Activated CD4-positive, alpha-beta T cell treated with anti-CD3 and anti-CD28 coated beads, Interleukin-10, Interleukin-2, amounts not matched to agents 100 ng/mL and 50 ng/mL, durations not matched to agents 16 hours and 8 hours (primary cell): ENCODE measurements around the gene KIF16B.

Source experiments
- DNase-seq: peaks from one replicate; pipeline ENCODE4 v3.0.0-alpha.2; 2020

The KIF16B gene

DNA sequence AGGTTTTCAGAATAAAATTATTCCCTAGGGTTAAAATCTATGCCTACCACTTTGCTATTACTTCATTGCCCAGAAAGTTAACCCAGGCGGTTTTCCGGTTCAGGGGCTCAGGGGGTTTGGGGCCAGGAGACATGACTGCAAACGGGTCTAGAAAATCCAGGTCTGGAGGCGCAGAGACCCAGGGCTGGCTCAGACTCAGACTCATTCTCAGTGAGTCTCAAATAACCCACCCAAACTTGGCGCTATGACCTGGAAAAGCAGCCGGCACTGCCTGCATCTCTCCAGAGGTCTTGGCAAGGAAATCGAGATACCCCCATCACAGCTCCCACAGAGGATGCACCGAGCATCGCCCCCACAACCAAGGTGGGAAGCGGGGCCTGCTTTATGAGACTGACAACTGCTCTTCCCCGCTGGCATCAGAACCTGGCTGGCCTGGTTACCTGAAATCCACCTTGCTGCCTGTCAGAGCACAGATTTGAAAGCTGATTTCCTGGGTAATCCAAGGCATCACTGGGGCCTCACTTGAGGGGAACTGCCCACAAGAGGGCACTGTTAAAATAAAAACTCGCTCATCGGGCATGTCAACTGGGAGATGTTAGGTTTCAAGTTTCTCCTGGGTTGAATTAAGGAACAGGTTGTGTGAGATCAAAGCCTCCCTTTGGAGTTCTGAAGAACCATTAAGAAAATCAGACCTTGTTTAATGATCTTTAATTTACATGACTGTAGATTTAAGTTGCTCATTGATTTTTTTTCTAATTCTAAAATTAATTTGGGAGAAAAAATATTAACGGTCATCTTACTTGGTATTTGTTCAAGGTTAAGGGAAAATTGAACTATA, 55.1 kb downstream of the KIF16B start:
- DNase-seq: peak; percentile 37

DNA sequence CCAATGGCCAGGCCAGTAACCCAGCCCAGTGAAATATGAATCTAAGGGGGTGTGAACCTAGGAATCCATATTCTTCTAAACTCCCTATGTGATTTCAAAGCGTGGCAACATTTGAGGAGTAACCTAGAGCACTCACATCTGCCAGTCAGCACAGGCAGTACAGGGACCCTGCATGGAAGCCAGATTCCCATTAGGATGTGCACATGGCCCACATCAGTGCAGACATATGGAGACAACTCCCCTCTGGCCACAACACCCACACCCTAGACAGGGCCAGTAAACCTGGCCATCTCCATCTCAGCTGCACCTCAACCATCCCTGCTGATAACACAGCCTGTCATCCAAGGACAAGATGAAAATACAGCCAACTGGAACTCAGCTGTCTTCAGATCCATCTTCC, 56.5 kb downstream of the KIF16B start:
- DNase-seq: no peak

DNA sequence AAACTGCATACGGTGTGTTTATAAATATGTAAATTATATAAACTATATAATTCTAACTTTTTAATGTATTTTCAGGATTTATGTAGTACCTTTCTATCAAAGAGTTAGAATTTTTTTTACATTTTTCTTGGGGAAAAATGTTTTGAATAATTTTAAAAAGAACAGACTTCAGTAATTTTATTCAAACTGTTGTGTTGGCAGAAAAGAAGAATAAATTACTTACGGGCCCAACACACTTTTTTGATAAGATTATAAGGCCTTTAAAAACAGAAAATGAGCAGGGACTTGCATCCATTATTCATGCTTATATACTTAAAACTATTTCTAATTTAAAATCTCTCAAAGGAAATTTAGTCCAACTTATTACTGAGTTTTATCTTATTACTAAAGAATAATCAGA, 58.2 kb downstream of the KIF16B start:
- no peak for DNase-seq

DNA sequence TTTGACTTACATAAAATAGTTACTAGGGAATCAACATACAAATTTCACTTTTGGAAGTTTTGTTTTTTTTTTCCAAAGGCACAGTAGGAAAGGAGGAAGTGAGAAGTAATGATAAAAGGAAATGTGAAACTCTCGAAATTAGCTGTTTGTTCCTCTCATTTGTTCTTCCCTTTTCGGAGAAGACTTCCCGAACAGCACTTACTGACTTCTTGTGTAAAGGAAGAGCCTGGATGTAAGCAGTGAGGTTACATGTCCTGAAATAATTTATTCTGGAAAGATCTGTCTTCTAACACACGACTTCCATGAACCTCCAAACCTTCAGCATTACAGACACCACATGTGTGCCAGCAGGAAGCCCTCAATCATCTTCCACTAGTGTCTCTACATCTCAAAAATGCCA, 59.1 kb downstream of the KIF16B start:
- no peak for DNase-seq

DNA sequence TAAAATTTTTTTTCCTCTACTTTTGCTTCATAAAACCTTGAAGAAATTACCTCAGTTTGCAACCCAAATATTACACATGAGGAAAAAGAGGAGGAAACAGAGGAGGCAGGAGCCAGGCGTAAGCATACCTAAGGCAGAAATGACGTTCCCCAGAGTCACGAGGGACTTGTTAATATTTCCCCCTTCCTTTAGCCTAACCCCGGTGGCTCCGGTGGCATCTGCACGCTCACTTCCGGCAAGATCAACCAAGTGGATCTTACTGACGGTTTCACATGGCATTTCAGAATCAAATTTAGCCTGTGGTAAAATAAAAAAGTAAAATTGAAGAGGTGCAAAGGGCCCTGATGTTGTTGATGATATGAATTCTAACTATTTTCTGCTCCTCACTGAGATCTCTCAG, 67.4 kb downstream of the KIF16B start:
- DNase-seq: no peak

DNA sequence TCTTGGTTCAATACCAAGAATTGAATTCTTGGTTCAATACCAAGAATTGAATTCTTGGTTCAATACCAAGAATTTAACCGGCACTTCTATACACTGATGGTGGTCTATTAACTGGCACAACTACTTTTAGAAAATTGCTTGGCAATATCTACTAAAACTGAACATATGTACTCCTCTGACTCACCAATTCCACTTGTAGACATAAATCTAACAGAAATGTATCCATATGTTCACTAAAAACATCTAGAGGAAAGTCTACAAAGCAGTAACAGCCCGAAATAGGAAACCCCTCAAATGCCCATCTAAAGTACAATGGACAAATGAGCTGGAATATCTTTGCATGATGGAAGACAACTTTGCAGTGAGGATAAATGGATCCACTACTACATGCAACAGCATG, 71.9 kb downstream of the KIF16B start:
- no peak for DNase-seq

DNA sequence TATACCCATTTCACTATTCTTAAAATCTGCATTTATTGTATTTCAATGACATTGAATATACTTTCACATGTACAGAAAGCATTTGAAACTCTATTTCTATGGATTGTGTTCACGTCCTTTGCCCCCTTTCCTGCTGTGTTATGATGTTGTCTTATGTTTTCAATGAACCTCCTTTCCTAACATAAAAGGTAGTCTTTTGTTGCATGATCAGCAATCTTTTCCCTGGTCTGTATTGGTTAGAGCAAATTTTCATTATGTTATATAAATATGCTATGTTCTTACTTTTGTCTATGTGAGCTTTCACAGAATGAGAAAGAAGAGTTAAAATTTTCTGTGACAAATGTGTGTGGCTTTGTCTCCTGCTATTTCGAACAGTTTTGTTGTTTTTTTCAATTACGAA, 73.1 kb downstream of the KIF16B start:
- no peak for DNase-seq

DNA sequence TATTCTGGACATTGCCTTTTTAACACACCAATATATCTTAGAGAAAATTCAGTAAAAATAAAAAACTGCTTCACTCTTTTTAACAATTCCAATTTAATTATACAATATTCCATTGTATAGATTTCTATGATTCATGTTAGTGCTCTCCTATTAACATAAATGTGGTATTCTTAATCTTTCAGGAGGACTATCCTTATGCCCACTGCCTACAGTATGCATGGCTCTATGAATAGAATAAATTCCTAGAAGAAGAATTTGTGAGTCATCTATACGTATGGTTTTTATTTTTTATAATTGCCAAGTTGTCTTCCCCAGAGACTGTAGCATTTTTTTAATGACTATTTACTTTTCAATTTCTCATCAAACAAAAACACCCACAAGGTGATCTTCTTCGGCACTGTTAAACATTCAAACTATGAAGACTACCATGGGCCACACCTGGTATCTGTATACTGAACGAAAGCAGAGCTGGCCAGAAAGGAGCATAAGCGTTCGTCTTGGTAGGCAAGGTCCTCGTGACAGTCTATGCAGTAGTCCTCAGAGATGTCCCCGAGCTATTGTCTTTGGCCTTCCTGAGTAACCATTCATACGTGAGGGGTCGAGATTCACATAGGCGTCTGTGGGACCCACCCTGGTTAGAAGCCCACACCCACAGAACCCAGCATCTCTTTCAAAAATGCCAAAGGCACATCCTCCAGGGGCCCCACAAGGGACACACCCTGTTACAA, 74.6 kb downstream of the KIF16B start:
- no peak for DNase-seq

DNA sequence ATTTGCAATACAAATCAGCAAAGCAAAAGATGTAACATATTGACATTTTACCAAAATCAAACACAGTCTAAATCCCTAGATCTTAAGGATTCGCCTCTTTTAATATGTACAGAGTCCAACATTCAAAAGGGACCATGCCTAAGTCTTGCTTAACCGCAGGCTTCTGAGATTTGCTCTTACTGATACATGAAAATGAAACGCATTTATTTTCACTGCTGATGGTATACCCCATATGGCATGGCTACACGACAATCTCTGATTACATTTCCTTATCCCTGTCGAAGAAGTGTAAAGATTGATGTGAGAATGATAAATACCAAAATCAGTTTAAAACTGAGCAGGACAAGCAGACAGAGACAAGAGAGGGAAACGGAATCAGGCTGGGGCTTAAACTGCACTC, 75.4 kb downstream of the KIF16B start:
- no peak for DNase-seq

DNA sequence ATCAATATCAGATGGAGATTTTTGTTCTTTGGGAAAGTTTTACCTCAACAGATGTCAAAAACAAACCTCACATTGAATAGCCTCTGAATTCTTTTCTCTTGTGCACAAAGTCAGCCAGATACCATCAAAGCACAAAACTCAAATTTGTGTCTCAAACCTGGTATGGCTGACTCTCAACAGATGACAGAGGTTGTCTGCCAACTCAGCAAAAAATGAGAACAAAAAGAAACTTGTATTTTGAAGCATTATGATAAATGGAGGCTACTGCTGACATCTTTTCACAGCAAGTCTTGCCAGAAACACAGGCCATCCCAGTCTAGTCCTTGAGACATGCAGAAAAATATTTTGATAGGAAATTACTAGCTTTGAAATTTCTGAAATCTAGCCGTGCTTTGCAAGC, 79.8 kb downstream of the KIF16B start:
- DNase-seq: no peak

DNA sequence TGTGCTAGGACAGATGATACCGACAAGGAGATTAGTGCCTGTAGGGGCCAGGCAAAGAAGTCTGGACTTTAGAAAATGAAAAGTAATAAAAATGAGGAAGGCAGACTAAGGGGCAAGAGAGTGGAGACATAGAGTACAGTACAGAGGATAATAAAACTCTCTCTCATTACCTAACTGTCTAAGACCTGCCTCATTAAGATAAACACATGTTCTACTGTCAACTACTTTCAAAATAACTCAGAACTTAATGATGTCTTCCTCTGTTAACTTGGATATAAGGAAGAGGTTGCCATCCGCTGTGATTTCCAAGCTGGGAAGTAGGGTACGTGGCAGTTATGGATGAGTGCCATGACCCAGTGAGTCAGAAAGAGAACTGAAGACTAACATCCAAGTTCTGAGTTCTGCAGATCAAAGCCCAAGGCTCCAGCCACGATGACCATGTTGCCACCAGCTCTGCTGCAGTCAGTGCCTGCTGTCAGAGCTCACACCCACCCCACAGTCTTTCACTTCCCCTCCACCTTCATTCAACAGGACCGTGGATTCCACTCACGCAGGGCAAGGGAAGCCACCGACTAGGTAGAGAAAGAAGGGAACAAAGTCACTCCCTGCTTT, 81.8 kb downstream of the KIF16B start:
- no peak for DNase-seq

DNA sequence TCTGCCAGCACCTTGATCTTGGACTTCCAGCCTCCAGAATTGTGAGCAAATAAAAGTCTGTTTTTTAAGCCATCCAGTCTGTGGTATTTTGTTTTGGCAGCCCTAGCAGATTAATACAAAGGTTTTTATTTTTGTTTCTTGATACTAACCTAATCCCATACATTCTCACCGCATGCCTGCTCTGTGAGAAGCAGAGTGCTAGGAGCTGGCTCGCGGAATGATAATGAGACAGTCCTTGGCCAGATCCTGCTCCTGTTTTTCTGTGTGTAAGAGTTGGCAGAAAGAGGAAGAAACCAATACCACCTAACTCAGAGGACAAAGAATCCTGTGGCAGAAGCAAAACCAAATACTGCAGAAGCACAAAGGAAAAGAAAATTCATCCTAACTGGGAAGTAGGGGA, 82.6 kb downstream of the KIF16B start:
- no peak for DNase-seq

DNA sequence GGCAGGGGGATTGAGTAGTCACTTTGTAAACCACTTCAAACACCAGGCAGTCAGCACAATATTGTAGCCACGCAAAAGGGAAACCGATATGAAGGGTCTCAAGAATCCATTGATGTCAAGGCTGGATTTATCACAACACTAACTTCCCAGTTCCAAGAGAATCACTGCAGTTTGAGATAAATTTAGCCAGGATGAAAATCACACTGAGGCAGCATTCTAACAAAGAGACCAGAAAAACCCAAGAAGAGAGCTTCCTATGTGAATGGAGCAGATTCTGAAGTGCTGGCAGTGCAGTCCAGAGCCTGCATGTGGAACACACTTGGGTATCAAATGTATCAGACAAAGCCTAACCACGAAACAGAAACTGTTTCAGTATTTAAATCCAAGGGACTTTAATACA, 84.6 kb downstream of the KIF16B start:
- no peak for DNase-seq

DNA sequence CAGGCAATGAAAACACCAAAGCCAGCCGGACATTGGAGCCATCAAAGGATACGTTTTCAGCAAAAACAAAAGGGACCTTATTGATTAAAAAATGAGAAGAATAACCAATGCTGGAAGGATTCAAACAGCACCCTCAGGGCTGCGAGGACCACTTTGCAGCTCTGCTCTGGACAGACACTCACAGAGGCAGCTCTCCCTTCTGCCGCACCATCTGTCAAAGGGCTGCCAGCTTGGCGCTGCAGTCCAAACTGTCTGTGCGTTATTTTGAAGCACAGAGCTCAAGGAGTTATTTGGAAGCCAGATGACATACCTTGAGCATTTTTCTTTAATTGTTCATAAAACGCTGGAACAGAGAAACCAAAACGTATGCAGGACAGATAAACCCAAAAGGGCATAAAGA, 85.2 kb downstream of the KIF16B start:
- no peak for DNase-seq

DNA sequence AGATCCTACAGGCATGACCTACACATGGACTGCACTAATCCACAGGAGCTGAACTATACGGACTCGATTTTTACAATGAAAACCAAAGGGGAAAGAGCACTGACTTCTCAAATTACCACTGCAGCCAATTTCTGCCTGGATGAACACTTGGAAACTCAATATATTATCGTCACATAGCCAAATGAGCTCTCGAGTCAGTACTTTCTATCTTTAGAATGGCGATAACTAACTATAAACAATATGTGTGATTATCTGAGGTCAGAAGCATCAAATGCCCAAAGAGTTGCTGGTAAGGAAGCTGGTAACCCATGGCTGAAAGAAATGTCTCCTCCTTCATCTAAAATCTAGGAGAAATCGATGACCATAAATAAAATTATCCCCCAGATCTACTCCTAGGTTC, 86.7 kb downstream of the KIF16B start:
- DNase-seq: no peak

DNA sequence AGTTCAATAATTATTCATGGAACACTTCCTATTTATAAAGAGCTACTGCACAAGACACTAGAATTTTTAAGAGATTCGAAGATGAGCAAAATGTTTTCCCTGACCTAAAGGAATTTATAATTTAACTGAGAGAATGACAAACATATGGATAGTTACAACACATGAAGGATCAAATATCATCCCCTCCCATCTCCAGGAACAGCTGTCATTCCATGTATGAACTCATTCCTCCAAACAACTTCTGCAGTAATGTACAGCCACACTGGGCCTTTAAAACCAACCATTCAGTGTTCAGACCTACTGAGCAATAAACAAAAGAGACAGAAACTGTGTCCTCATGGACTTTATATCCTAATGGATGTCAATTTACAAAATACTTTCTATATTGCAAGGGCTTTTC, 87.8 kb downstream of the KIF16B start:
- no peak for DNase-seq

DNA sequence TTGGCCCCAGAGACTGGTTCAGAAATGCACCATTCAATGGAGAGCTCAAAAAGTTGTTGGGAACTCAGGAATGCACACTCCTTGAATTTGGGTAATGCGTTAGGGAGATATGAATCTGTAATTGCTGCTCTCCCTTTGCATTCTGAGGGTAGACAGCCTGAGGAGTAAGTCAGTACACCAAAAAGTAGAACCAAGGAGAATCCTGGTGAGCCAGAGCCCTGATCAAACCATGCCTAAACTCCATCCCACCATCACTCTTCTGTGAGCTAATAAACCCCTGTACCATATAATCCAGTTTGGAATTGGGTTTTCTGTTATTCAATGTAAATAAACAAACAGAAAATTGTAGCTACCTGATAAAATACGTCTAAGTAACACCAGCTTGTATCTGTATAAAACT, 90.2 kb downstream of the KIF16B start:
- DNase-seq: no peak

DNA sequence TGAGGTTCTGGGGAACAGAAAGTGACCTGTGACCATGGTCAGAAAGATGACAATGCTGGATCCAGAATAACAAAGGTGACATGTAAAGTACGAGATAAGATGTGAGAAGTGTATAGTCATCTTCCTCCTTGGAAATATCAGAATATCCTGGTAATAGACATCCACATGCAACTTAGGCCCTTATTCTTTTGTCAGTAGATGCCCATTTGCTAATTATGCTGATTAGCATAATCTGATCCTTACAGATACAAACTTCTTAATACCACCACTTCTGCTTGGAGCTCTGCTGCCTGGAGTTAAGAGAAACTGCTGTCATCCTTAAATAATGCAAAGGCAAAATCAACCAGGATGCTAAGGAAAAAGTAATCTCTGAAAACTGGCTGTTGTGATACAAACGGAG, 91.3 kb downstream of the KIF16B start:
- no peak for DNase-seq

DNA sequence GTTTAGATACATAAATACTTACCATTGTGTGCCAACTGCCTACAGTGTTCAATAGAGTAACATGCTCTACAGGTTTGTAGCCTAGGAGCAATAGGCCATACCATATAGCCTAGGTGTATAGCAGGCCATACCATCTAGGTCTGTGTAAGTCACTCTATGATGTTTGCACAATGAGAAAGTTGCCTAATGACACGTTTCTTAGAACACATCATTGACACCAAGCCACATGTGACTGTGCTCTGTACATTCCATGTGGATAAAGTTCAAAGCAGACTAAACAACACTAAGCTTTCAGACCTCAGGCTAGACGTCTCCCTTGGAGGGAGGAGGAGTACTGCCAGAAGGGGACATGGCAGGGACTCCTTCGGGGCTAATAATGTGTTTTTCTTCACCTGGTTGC, 93.6 kb downstream of the KIF16B start:
- no peak for DNase-seq

DNA sequence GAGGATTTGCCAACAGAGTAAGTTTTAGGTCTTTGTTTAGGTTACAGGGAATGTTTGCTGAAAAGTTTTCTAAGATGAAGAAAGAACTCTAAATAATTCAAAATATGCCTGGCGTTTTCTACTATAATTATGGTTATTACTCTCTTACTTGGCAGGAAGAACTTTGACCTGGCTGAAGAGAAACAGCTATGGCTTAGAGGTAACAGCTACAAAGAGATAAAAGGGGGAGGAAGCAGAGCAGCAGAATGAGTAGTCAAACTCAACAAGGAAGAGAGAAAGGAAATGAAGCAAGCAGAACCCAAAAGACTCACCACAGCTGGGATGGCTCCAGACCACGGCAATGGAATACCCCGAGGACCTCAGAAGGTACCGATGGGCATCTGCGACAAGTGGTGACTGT, 95.6 kb downstream of the KIF16B start:
- no peak for DNase-seq

DNA sequence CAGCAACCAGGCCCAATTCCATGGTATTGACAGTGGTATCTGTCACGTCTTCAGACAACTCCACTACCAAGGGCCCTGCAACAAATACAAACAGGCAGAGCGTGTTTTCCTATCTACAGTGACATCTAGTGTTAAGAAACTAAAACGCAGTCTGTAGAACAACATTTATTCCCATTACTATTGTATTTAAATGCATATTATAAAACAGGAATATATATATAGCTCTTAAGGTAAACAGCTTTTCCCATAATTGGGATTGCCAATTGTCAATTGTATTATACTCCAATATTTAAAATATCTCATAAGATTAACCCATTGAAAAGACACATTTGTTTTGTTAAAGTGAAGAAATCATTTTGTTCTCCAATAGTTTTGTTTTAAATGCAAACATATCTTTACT, 97.2 kb downstream of the KIF16B start:
- DNase-seq: peak; percentile 32

DNA sequence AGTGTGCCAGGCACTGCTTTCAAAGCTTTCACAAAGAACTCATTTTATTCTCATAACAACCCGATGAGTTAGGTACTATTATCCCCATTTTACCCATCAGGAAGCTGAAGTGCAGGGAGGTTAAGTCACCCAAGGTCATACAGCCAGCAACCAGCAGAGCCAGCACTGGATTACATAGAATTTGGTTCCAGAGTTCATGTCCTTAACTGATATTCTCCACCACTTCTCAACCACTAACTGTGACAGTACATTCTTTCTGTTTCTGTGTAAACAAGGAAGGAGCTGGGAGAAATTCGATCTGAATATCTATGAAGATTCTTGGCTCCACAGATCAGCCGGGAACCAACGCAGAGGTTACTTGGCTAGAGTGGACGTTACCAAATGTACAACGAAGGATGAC, 98.0 kb downstream of the KIF16B start:
- DNase-seq: no peak

DNA sequence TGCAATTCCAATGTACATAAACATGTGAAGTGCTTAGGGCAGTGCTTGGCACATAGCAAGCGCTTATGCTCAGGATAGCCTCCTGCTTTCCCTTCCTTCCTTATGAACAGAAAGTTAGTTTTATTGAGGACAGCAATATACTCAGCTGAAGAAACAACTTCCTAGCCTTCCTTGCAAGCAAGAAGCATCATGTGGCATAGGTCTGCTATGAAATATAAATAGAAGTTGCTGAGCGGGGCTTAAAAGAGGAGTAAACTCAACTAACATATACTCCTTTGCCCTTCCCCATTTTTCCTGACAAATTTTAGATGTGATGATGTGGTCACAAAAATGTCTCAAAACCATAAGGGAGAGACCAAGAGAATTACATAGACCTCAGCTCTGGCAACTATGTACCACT, 98.9 kb downstream of the KIF16B start:
- no peak for DNase-seq
